Iris pigment epithelial cell (primary cell): ENCODE results near the gene GPR31.
"Not testable (repeated sequence)": the region's sequence is repeated elsewhere in the genome, so short reads cannot be mapped to it uniquely, and the experiment has no call there.

Experiments
- DNase-seq: peaks from one replicate; pipeline ENCODE4 v3.0.0-alpha.2; 2011; ENCODE audit warnings: low read depth

Gene GPR31

GRCh38 chr6:167157863-167158262 is at the start of gene GPR31:
TSS of gene GPR31 (minus strand) at chr6:167157980. CDS start at chr6:167157831, 149 bp downstream.
- no peak for DNase-seq

- no peak for DNase-seq
Observed at GRCh38 chr6:167207527-167207926, 49.7 kb upstream of the GPR31 start.

GRCh38 chr6:167205316-167205715 is 47.5 kb upstream of the GPR31 start:
- DNase-seq, result not testable (repeated sequence)

GRCh38 chr6:167204059-167204348 is 46.2 kb upstream of the GPR31 start:
- DNase-seq, result not testable (repeated sequence)

GRCh38 chr6:167203261-167204058 is 45.7 kb upstream of the GPR31 start:
- not testable (repeated sequence) for DNase-seq

GRCh38 chr6:167202613-167203012 is 44.8 kb upstream of the GPR31 start:
- DNase-seq, result not testable (repeated sequence)

- no peak for DNase-seq
Observed at GRCh38 chr6:167200806-167201205, 43.0 kb upstream of the GPR31 start.

GRCh38 chr6:167195941-167196610 is 38.3 kb upstream of the GPR31 start:
- DNase-seq, result not testable (repeated sequence)

GRCh38 chr6:167193515-167194125 is 35.8 kb upstream of the GPR31 start:
- not testable (repeated sequence) for DNase-seq

GRCh38 chr6:167191043-167191583 is 33.3 kb upstream of the GPR31 start:
- not testable (repeated sequence) for DNase-seq

GRCh38 chr6:167187275-167187674 is 29.5 kb upstream of the GPR31 start:
- DNase-seq, result not testable (repeated sequence)

- DNase-seq, result not testable (repeated sequence)
Observed at GRCh38 chr6:167185101-167185500, 27.3 kb upstream of the GPR31 start.

GRCh38 chr6:167182913-167183314 is 25.1 kb upstream of the GPR31 start:
- DNase-seq, result not testable (repeated sequence)

GRCh38 chr6:167181351-167181750 is 23.6 kb upstream of the GPR31 start:
- DNase-seq, result not testable (repeated sequence)

- not testable (repeated sequence) for DNase-seq
Observed at GRCh38 chr6:167180086-167180485, 22.3 kb upstream of the GPR31 start.

- not testable (repeated sequence) for DNase-seq
Observed at GRCh38 chr6:167178896-167179655, 21.3 kb upstream of the GPR31 start.

GRCh38 chr6:167177271-167177670 is 19.5 kb upstream of the GPR31 start:
- not testable (repeated sequence) for DNase-seq

GRCh38 chr6:167172011-167172410 is 14.2 kb upstream of the GPR31 start:
- DNase-seq, result not testable (repeated sequence)

GRCh38 chr6:167171300-167171699 is 13.5 kb upstream of the GPR31 start:
- not testable (repeated sequence) for DNase-seq

GRCh38 chr6:167169867-167170266 is 12.1 kb upstream of the GPR31 start:
- DNase-seq, result not testable (repeated sequence)

- not testable (repeated sequence) for DNase-seq
Observed at GRCh38 chr6:167168296-167168695, 10.5 kb upstream of the GPR31 start.

GRCh38 chr6:167167699-167168098 is 9.9 kb upstream of the GPR31 start:
- DNase-seq, result not testable (repeated sequence)
